LNCaP clone FGC (cell line): ENCODE results near the gene MCCC2.
"Not testable (repeated sequence)": the region's sequence is repeated elsewhere in the genome, so short reads cannot be mapped to it uniquely, and the experiment has no call there.

Experiments
- DNase-seq: peaks from one replicate; pipeline ENCODE4 v3.0.0-alpha.2; 2011; ENCODE audit warnings: low read depth
- H3K4me3 ChIP-seq: 2 replicates; pipeline ENCODE4 v1.5.1; 2011; ENCODE audit warnings: mild to moderate bottlenecking, low read depth, low read length, control low read depth
- CTCF ChIP-seq: IDR thresholded peaks from 2 replicates; pipeline ENCODE4 v1.5.1; 2012; ENCODE audit warnings: mild to moderate bottlenecking; ENCODE audit not compliant: control insufficient read depth, insufficient read depth; ENCODE audit errors: extremely low read depth

MCCC2 gene

GRCh38 chr5:71632168-71632567, 45.0 kb downstream of the MCCC2 start:
- peak; percentile 100 for DNase-seq
- H3K4me3 ChIP-seq = peak overlapping the region; percentile 27
- TF ChIP-seq CTCF = no peak

DNA sequence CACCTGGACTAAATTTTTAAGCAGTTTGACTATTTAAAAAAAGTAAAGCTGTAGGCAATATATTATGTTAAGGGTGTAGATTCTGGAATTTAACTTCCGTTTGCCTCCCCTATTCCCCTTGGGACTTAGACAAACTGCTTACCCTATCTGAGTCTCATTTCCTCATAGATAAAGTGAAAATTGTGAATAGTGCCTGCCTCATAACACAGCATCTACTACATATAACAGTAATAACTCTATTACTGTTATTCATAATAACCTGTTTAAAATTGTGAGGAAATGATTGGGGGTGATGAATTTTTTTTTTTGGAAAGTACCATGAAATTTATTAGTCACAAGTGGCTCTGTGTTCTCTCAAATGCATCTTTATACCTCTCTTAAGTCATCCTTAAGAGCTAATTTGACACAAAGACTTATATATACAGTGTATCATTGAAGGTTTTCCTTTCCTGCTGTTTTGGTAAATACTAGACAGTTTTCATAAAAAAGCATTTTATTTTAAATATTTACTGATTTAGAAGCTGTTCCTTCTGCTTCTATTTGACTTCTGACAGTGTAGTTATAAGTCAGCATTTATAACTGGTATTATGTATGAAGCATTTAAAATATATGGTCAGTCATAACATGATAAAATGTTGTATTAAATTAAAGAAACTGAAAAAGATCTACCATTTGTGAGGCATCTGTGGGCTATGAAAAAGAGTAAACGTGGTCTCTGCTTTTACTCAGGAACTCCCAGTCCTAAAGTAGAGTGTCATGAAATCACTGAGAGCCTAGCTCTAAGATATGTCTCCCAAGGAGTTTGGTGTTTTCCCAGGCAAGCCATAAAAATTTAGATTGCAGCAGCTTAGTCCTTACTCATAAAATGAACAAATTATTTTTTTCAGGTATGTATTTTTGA, 46.4 kb downstream of the MCCC2 start:
- DNase-seq = no peak
- no peak overlapping the region for H3K4me3 ChIP-seq
- TF ChIP-seq CTCF = no peak

DNA sequence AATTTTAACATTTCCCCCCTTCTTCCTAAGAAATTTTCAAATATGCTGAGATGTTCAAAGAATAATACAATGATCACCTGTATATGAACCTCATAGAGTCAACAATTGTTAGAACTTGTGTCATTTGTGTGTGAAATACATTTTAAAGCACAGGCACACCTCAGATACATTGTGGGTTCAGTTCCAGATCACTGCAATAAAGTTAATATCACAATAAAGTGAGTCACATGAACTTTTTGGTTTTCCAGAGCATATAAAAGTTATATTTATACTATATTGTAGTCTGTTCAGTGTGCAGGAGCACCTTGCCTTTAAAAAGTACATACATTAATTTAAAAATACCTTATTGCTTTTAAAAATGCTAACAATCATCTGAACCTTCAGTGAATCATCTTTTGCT, 50.0 kb downstream of the MCCC2 start:
- TF ChIP-seq CTCF = no peak
- H3K4me3 ChIP-seq = no peak overlapping the region
- DNase-seq = no peak

- DNase-seq = no peak
- H3K4me3 ChIP-seq = no peak overlapping the region
- no peak for TF ChIP-seq CTCF
Observed at GRCh38 chr5:71640408-71640807, 53.3 kb downstream of the MCCC2 start.

DNA sequence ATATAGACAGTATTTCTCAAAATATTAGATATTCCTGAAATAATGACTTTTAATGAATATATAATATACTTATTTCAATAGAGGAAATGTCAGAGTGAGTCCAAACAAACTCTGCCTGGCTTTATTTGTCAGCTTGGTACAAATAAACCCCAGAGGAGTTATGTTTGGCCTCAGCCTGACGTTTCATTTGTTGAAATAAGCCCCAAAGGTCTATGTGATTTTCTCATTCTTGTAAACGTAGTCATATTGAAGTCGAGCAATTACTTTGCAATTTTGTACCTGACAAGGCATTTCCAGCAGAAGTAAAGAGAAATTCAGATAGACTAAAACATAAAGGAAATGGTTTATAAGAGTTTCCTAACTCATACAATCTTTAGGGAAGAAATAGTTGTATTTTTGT, 57.9 kb downstream of the MCCC2 start:
- TF ChIP-seq CTCF = no peak
- H3K4me3 ChIP-seq = no peak overlapping the region
- DNase-seq = peak; percentile 54

DNA sequence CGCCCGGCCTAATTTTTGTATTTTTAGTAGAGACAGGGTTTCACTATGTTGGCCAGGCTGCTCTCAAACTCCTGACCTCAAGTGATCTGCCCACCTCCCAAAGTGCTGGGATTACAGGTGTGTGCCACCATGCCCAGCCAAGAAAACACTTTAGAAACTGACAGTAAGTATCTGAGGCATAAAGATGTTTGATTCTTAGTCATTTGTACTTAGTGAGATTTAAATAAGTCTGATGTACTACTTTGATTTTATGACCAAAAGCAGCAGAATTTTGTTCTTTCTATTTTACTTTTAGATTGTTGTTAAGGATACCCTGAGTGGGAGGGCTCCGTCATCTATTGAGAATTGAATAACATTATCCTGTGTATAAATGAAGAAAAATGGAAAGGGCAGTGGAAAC, 63.8 kb downstream of the MCCC2 start:
- H3K4me3 ChIP-seq = peak overlapping the region; percentile 42
- not testable (repeated sequence) for DNase-seq

GRCh38 chr5:71651579-71651978, 64.4 kb downstream of the MCCC2 start:
- no peak for TF ChIP-seq CTCF
- DNase-seq = no peak
- peak overlapping the region; percentile 42 for H3K4me3 ChIP-seq
